HL-60 (cell line): Measurements from ENCODE around the gene PEX10.

Experiments
- CTCF ChIP-seq: IDR thresholded peaks from one replicate; pipeline ENCODE4 v1.5.1; 2011; ENCODE audit warnings: low read length, control low read depth, inconsistent platforms; ENCODE audit not compliant: insufficient read depth
- POLR2AphosphoS5 ChIP-seq: IDR thresholded peaks from 2 replicates; pipeline ENCODE4 v1.6.1; 2012; ENCODE audit warnings: low read depth
- REST ChIP-seq: IDR thresholded peaks from 2 replicates; pipeline ENCODE4 v1.6.1; 2012; ENCODE audit warnings: low read depth; ENCODE audit not compliant: insufficient replicate concordance

DNA sequence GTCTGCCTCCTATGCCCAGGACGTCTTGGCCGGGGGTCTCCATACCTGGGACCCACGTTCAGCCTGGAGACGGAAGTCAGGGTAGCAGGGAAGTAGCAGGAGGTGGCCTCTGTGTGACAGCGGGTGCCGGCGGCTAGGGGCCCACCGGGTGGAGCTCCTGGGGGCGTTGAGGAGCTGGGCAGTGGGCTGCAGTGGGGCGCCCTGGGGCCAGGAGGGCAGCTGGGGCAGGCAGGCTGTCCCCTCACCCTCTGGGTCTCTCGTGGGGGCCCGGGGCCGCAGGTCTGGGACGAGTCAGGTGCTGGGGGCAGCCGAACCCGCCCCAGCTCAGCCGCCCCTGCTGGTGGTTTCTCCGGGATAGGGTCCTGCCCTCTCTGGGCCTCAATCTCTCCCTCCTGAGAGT is 14.7 kb upstream of the PEX10 start:
- TF ChIP-seq CTCF (no peak), REST (no peak), POLR2AphosphoS5 (no peak)
